ENCODE measurements around the gene PCDHB16. TPM values are rescaled to one million over a fixed set of nuclear protein-coding genes. Genes with fewer than 3 reads are reported as not detected.
"Not testable (repeated sequence)": the region's sequence is repeated elsewhere in the genome, so short reads cannot be mapped to it uniquely, and the experiment has no call there.

Gene PCDHB16
- total and polyA plus RNA-seq, 8 donors = 0.87 to 2.5 (median 1.5) TPM

- 21 to 25% methylated on average over 3 of the region's 3 CpGs for WGBS, 2 donors
- no peak for TF ChIP-seq CTCF (IDR thresholded peaks at IDR 0.05)
- Histone ChIP-seq H3K36me3 (no peaks in the 10 kb centered on the region), H3K4me1 (no peaks in the 10 kb centered on the region), H3K4me3 (no peak overlapping the region), H3K9me3 (no peaks in the 10 kb centered on the region), H3K27ac (no peak overlapping the region), H3K27me3 (peaks cover 0 to 8% (median 2%) of the 10 kb centered on the region in 4 donors)
- DNase-seq (no peak), ATAC-seq (no peak), FAIRE-seq (no peak)
- intact Hi-C loops (cut with DNase I) = no loop called here
Observed at GRCh38 chr5:141196363-141196762, 14.2 kb downstream of the PCDHB16 start.

- Histone ChIP-seq H3K4me3 (peak within 1 kb of the TSS in 2 of 4 donors; percentile 25 to 38), H3K36me3 (no peaks in the 10 kb centered on the region), H3K27me3 (peaks cover 0 to 8% (median 3%) of the 10 kb centered on the region in 4 donors), H3K4me1 (no peaks in the 10 kb centered on the region), H3K9me3 (no peaks in the 10 kb centered on the region), H3K27ac (peak within 1 kb of the TSS in 1 of 4 donors; percentile 41)
- intact Hi-C loops (cut with DNase I) = loop anchor here in 1 of 3 donors (10.0 kb wide), 1 partner anchor 365 kb away; no protein-coding TSS in a partner anchor
- peak in 2 of 6 donors; percentile 23 to 30 for DNase-seq
- ATAC-seq = peak; percentile 76 to 98 (median 84)
- WGBS, 2 donors = 15 to 33% methylated on average over 21 of the region's 21 CpGs
- no peak for FAIRE-seq
- TF ChIP-seq CTCF (IDR thresholded peaks at IDR 0.05) = peak in 2 of 4 donors; percentile 10 to 26
Observed at GRCh38 chr5:141199359-141200235, 17.4 kb downstream of the PCDHB16 start, which contains the start of gene PCDHB11. PCDHB11 (plus strand) TSS chr5:141199627; CDS start chr5:141199775, 148 bp downstream.

GRCh38 chr5:141201126-141201525, 18.9 kb downstream of the PCDHB16 start:
- FAIRE-seq, DNase-seq: not testable (repeated sequence)

GRCh38 chr5:141201646-141202045, 19.5 kb downstream of the PCDHB16 start:
- not testable (repeated sequence) for FAIRE-seq, ATAC-seq, H3K4me3 ChIP-seq, H3K4me1 ChIP-seq, H3K27ac ChIP-seq, H3K36me3 ChIP-seq, H3K27me3 ChIP-seq, DNase-seq, H3K9me3 ChIP-seq
- intact Hi-C loops (cut with DNase I) = loop anchor here in 1 of 3 donors (10.0 kb wide), 1 partner anchor 363 kb away; no protein-coding TSS in a partner anchor
- WGBS, 2 donors = 44 to 48% methylated on average over 25 to 32 of the region's 35 CpGs

More at GRCh38 chr5:141201126-141201525, 18.9 kb downstream of the PCDHB16 start:
- not testable (repeated sequence) for H3K27me3 ChIP-seq, ATAC-seq, H3K4me1 ChIP-seq, H3K4me3 ChIP-seq, H3K9me3 ChIP-seq, H3K36me3 ChIP-seq, H3K27ac ChIP-seq
- 43 to 44% methylated on average over 21 to 28 of the region's 38 CpGs for WGBS, 2 donors
- intact Hi-C loops (cut with DNase I) = loop anchor here in 1 of 3 donors (10.0 kb wide), 1 partner anchor 364 kb away; no protein-coding TSS in a partner anchor

GRCh38 chr5:141208478-141208877, 26.3 kb downstream of the PCDHB16 start, which contains the start of gene PCDHB12:
PCDHB12 (plus strand) TSS chr5:141208719; CDS start chr5:141208908, 189 bp downstream.
- H3K27me3 ChIP-seq = peaks cover 0 to 3% (median 0%) of the 10 kb centered on the region in 4 donors
- no peak for FAIRE-seq
- H3K36me3 ChIP-seq = no peaks in the 10 kb centered on the region
- TF ChIP-seq CTCF (IDR thresholded peaks at IDR 0.05) = no peak
- peak in 2 of 4 donors; percentile 34 to 55 for ATAC-seq
- H3K4me1 ChIP-seq = no peaks in the 10 kb centered on the region
- no peak within 1 kb of the TSS for H3K4me3 ChIP-seq
- peaks cover 0 to 6% (median 0%) of the 10 kb centered on the region in 4 donors for H3K9me3 ChIP-seq
- intact Hi-C loops (cut with DNase I) = loop anchor here in 1 of 3 donors (10.0 kb wide), 1 partner anchor 356 kb away; no protein-coding TSS in a partner anchor
- 21 to 22% methylated on average over 11 of the region's 11 CpGs for WGBS, 2 donors
- H3K27ac ChIP-seq = no peak within 1 kb of the TSS
- DNase-seq = peak in 1 of 6 donors; percentile 18

GRCh38 chr5:141210281-141210680, 28.1 kb downstream of the PCDHB16 start:
- H3K4me3 ChIP-seq; H3K36me3 ChIP-seq; H3K4me1 ChIP-seq; H3K9me3 ChIP-seq; H3K27me3 ChIP-seq; intact Hi-C loops (cut with DNase I); H3K27ac ChIP-seq; DNase-seq; FAIRE-seq; ATAC-seq: not testable (repeated sequence)
- 26 to 33% methylated on average over 31 to 39 of the region's 39 CpGs for WGBS, 2 donors

- intact Hi-C loops (cut with DNase I); ATAC-seq; H3K27me3 ChIP-seq; DNase-seq; H3K27ac ChIP-seq; FAIRE-seq; H3K9me3 ChIP-seq; H3K36me3 ChIP-seq; H3K4me1 ChIP-seq; H3K4me3 ChIP-seq: not testable (repeated sequence)
- 21 to 29% methylated on average over 18 to 25 of the region's 27 CpGs for WGBS, 2 donors
Observed at GRCh38 chr5:141210849-141211248, 28.7 kb downstream of the PCDHB16 start.
